Measurements from ENCODE around the gene CBX3. TPM values are rescaled to one million over a fixed set of nuclear protein-coding genes. Genes with fewer than 3 reads are reported as not detected.

Gene CBX3
- total and polyA plus RNA-seq, 2 of the 13 experiments (the other 11 are each of a cell fraction or from before 2014, with no cell fraction given): 53.9 to 249 TPM

GRCh38 chr7:26200038-26200443 lies 1.5 kb upstream of the CBX3 start (continued):
- no peak; the same call in 1 of the 2 replicates for TF ChIP-seq MBD4 (IDR thresholded peaks at IDR 0.05; ENCODE audit: borderline replicate concordance, low read length)
- 0 out of 2 replicates have a peak, but pooled peaks have one; percentile 10 for TF ChIP-seq NCOR1 (IDR thresholded peaks at IDR 0.05; ENCODE audit: borderline replicate concordance, low read length)
- peak in 1 of 2 experiments; percentile 11; a peak in 1 of 4 replicates for TF ChIP-seq REST (IDR thresholded peaks at IDR 0.05; ENCODE audit: borderline replicate concordance in 1 of 2, low read depth in 1 of 2, low read length in 2 of 2)
- no peak for TF ChIP-seq CHCHD3 (CRISPR knock-in tag; IDR thresholded peaks at IDR 0.05)
- TF ChIP-seq FOXC1 (CRISPR knock-in tag; IDR thresholded peaks at IDR 0.05; ENCODE audit: borderline replicate concordance): 0 out of 2 replicates have a peak, but pooled peaks have one; percentile 8

DNA sequence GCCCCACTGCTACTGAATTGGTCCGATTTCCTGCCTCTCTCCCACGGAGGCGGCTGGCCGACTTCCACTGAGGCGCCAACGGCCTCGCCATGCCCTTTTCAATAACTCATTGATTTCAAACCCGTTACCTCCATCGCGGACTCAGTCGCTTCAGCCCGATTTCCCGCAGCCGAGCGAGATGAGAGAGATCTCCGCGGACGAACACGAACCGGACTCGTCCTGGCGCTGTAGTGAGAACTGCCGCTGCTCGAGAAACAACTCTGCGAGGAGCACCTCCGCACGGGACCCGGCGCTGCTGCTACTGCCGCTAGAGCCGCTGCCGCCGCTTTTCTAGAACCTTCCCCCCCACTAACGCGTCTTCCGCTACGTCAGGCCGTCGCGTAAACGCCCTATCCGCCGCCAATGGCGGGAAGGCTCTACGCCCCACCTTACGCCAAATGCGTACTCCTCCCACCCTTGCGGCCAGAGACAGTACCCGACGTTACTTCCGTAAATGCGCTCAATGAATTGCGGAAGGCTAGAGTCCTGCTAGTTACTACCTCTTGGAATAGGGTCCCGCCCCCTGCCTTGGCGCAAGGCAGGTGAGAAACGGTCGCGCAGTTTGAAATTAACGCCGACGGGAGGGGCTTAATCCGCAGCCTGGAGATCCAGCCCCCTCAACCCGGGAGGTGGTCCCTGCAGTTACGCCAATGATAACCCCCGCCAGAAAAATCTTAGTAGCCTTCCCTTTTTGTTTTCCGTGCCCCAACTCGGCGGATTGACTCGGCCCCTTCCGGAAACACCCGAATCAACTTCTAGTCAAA lies 900 bp upstream of the CBX3 start, which contains the start of gene HNRNPA2B1:
HNRNPA2B1 (minus strand) TSS at position 303 of the 803 bp plus-strand sequence; CDS start at position 134, 169 bp downstream.
- Histone ChIP-seq H3K4me2 (ENCODE audit: low read depth, low read length) (peak within 1 kb of the TSS; percentile 87), H3K9ac (ENCODE audit: insufficient read depth, low read depth, low read length) (peak within 1 kb of the TSS; percentile 100), H3K27ac (ENCODE audit: extremely low read length, insufficient read depth, low read length) (peak within 1 kb of the TSS; percentile 99), H2AFZ (ENCODE audit: low read length) (no peak within 1 kb of the TSS), H3K27me3 (ENCODE audit: control insufficient read depth in 1 of 2, insufficient read depth in 2 of 2, low read length in 2 of 2) (no peaks in the 10 kb centered on the region; a peak in 1 of 5 replicates), H3K4me1 (ENCODE audit: insufficient read depth, low read length) (peaks cover 43% of the 10 kb centered on the region), H3K9me3 (ENCODE audit: low read length) (no peaks in the 10 kb centered on the region), H4K20me1 (ENCODE audit: insufficient read depth, low read length) (peaks cover 68% of the 10 kb centered on the region), H3K4me3 (replicated peaks in 1 of 3; ENCODE audit: insufficient read depth in 1 of 3, low read depth in 2 of 3, low read length in 3 of 3) (peak within 1 kb of the TSS; percentile 99), H3K79me2 (ENCODE audit: insufficient read depth, low read length) (peaks cover 89% of the 10 kb centered on the region), H3K36me3 (replicated peaks in 1 of 2; ENCODE audit: control insufficient read depth in 1 of 2, insufficient read depth in 2 of 2, low read length in 2 of 2) (peaks cover 7 to 23% of the 10 kb centered on the region in 2 experiments)
- ChIA-PET POLR2A (interaction anchor here (0.6 to 5.8 kb wide), 20 partner anchors 9 to 933 kb away, joined by 3 to 40 read pairs (median 5); partner anchors contain the start of gene NFE2L3), CTCF (ENCODE audit: low intra/inter-chr PET ratio, low total read pairs) (no interaction called here)
- intact Hi-C loops (cut with micrococcal nuclease; ENCODE audit: unreplicated experiment) (loop anchor here (5.0 kb wide), 3 partner anchors 92 to 167 kb away; partner anchors contain the start of gene SNX10), in situ Hi-C loops (cut with HindIII; ENCODE audit: extremely low pct_ligation_motif_present, low pct_unique_long_range_greater_than_20kb) (loop anchor here (10.0 kb wide), 1 partner anchor 164 kb away; no protein-coding TSS in a partner anchor)
- FAIRE-seq: peak; percentile 77
- under 1% methylated on average over 48 of the region's 71 CpGs for WGBS (ENCODE audit: low lambda C conversion rate)
- peak; percentile 98 for DNase-seq (ENCODE audit: low spot score)
- peak; percentile 71 for ATAC-seq
- no TSS peak for BruUV-seq (replicated peaks)
- TF ChIP-seq ZNF260 (CRISPR knock-in tag; IDR thresholded peaks at IDR 0.05; ENCODE audit: borderline replicate concordance, low read depth): no peak
- peak; percentile 85 for TF ChIP-seq ELF4 (CRISPR knock-in tag; IDR thresholded peaks at IDR 0.05; ENCODE audit: borderline replicate concordance)
- no peak for TF ChIP-seq THYN1 (CRISPR knock-in tag; IDR thresholded peaks at IDR 0.05; ENCODE audit: borderline replicate concordance, low read depth)
- TF ChIP-seq, protein P1, sequence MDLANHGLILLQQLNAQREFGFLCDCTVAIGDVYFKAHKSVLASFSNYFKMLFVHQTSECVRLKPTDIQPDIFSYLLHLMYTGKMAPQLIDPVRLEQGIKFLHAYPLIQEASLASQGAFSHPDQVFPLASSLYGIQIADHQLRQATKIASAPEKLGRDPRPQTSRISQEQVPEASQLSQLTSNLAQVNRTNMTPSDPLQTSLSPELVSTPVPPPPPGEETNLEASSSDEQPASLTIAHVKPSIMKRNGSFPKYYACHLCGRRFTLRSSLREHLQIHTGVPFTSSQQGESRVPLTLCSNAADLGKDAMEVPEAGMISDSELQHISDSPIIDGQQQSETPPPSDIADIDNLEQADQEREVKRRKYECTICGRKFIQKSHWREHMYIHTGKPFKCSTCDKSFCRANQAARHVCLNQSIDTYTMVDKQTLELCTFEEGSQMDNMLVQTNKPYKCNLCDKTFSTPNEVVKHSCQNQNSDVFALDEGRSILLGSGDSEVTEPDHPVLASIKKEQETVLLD (CRISPR knock-in tag; IDR thresholded peaks at IDR 0.05; ENCODE audit: low read depth): no peak; the same call in 1 of the 2 replicates
- peak; percentile 63; the same call in 1 of the 2 replicates for TF ChIP-seq KDM3A (CRISPR knock-in tag; IDR thresholded peaks at IDR 0.05; ENCODE audit: low read depth)
- TF ChIP-seq CENPX (CRISPR knock-in tag; IDR thresholded peaks at IDR 0.05): no peak
- 0 out of 2 replicates have a peak, but pooled peaks have one; percentile 36 for TF ChIP-seq ZNF367 (CRISPR knock-in tag; IDR thresholded peaks at IDR 0.05; ENCODE audit: borderline replicate concordance)
- no peak for TF ChIP-seq TBX3 (IDR thresholded peaks at IDR 0.05; ENCODE audit: borderline replicate concordance)

Measured in HepG2 (cell line).